Measurements from ENCODE around the gene MAD2L2.
A peak's percentile ranks its signal among the peaks of the same experiment; 100 is the strongest.

Gene MAD2L2

DNA sequence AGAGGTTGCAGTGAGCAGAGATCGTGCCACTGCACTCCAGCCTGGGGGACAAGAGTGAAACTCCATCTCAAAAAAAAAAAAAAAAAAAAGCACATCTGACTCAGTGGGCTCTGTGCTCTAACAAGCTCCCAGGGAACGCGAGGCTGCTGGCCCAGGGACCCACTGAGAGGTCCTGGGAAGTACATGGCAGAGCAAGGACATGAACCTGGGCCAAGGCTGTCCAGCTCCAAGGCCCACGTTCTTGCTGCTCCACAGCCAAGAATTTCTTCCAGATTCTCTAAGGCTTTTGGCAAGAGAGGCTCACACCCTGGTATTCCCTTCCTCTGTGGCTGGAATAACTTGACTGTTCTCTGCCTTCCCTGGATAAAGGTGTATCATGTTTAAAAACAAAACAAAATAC is 39.6 kb upstream of the MAD2L2 start:
- H3K27ac ChIP-seq (ENCODE audit: low read depth, low read length, poor library complexity, severe bottlenecking) = no peak overlapping the region
- no peak overlapping the region for H3K4me2 ChIP-seq (ENCODE audit: low read length)
- H3K4me3 ChIP-seq (ENCODE audit: low read depth, low read length, poor library complexity, severe bottlenecking) = no peak overlapping the region
- H3K9me2 ChIP-seq (ENCODE audit: low read depth, low read length) = no peaks in the 10 kb centered on the region
- no peak overlapping the region for H2AFZ ChIP-seq (ENCODE audit: low read length)
- no peaks in the 10 kb centered on the region for H3F3A ChIP-seq (ENCODE audit: insufficient read depth, low read length)
- H4K20me1 ChIP-seq (ENCODE audit: insufficient read depth, low read length) = no peaks in the 10 kb centered on the region
- no peaks in the 10 kb centered on the region for H3K36me3 ChIP-seq (ENCODE audit: insufficient read depth, low read length)
- no peaks in the 10 kb centered on the region for H3K27me3 ChIP-seq (ENCODE audit: insufficient read depth, low read length)
- no peaks in the 10 kb centered on the region for H3K9me3 ChIP-seq (ENCODE audit: low read length)
- TF ChIP-seq EZH2 (IDR thresholded peaks at IDR 0.05; ENCODE audit: borderline replicate concordance, low read length) = no peak
- TF ChIP-seq, protein P1, sequence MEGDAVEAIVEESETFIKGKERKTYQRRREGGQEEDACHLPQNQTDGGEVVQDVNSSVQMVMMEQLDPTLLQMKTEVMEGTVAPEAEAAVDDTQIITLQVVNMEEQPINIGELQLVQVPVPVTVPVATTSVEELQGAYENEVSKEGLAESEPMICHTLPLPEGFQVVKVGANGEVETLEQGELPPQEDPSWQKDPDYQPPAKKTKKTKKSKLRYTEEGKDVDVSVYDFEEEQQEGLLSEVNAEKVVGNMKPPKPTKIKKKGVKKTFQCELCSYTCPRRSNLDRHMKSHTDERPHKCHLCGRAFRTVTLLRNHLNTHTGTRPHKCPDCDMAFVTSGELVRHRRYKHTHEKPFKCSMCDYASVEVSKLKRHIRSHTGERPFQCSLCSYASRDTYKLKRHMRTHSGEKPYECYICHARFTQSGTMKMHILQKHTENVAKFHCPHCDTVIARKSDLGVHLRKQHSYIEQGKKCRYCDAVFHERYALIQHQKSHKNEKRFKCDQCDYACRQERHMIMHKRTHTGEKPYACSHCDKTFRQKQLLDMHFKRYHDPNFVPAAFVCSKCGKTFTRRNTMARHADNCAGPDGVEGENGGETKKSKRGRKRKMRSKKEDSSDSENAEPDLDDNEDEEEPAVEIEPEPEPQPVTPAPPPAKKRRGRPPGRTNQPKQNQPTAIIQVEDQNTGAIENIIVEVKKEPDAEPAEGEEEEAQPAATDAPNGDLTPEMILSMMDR (IDR thresholded peaks at IDR 0.05; ENCODE audit: low read length) = no peak
- no peak overlapping the region for H3K9ac ChIP-seq (ENCODE audit: low read length)
- H3K4me1 ChIP-seq (ENCODE audit: insufficient read depth, low read length, severe bottlenecking) = peaks cover 12% of the 10 kb centered on the region
- H3K79me2 ChIP-seq (ENCODE audit: insufficient read depth, low read length) = no peaks in the 10 kb centered on the region

DNA sequence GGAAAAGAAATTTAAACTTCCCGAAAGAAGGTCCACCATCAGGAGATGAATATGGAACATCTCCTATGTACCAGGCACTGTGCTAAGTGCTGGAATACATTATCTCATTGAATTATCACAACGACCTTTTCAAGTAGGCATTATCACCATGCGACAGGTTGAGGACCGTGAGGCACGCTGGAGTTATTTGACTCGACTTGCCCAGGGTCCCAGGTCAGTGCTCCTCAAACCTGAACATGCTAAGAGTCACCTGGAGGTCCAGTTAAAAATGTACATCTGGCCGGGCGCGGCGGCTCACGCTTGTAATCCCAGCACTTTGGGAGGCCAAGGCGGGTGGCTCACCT is 39.1 kb upstream of the MAD2L2 start:
- Histone ChIP-seq H3K9ac (ENCODE audit: low read length) (no peak overlapping the region; the same call in 1 of the 2 replicates), H3K4me3 (ENCODE audit: low read depth, low read length, poor library complexity, severe bottlenecking) (peak overlapping the region; percentile 53), H3K4me2 (ENCODE audit: low read length) (peak overlapping the region; percentile 73)

DNA sequence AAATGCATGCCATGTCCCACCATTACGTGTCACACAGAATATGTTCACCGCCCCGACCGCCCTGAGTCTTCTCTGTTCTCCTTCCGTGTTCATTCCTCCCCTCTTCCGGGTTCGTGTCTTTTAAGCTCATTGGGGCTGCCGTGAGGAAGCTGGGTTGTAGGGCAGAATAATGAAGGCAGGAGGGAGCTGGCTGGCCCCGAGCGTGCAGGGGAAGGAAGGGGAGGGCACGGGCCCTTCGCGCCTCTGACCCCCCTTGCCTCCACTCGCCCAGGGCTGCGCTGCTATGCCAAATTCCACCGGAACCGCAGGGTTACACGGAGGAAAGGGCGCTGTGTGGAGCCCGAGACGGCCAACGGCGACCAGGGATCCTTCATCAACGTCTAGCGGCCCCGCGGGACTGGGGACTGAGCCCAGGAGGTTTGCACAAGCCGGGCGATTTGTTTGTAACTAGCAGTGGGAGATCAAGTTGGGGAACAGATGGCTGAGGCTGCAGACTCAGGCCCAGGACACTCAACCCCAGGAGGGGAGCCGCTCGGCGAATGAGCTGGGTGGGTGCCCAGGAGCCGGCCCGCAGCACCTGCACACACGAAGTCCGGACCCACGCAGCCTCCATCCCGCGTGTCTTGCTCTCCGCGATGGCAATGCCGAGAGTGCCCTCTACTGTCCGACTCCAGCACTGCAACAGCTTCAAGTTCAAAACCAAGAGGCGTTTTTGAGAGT is 38.5 kb upstream of the MAD2L2 start:
- Histone ChIP-seq H3K4me3 (ENCODE audit: low read depth, low read length, poor library complexity, severe bottlenecking) (peak overlapping the region; percentile 53), H3K4me1 (ENCODE audit: insufficient read depth, low read length, severe bottlenecking) (peaks cover 12% of the 10 kb centered on the region), H3K27me3 (ENCODE audit: insufficient read depth, low read length) (no peaks in the 10 kb centered on the region), H3F3A (ENCODE audit: insufficient read depth, low read length) (no peaks in the 10 kb centered on the region), H3K9ac (ENCODE audit: low read length) (peak overlapping the region; percentile 66), H2AFZ (ENCODE audit: low read length) (peak overlapping the region; percentile 20; the same call in 1 of the 2 replicates), H3K9me3 (ENCODE audit: low read length) (no peaks in the 10 kb centered on the region), H3K79me2 (ENCODE audit: insufficient read depth, low read length) (no peaks in the 10 kb centered on the region), H3K36me3 (ENCODE audit: insufficient read depth, low read length) (no peaks in the 10 kb centered on the region), H3K27ac (ENCODE audit: low read depth, low read length, poor library complexity, severe bottlenecking) (peak overlapping the region; percentile 65), H3K4me2 (ENCODE audit: low read length) (peak overlapping the region; percentile 73), H3K9me2 (ENCODE audit: low read depth, low read length) (no peaks in the 10 kb centered on the region), H4K20me1 (ENCODE audit: insufficient read depth, low read length) (no peaks in the 10 kb centered on the region)
- TF ChIP-seq, protein P1 (IDR thresholded peaks at IDR 0.05; ENCODE audit: low read length) = peak; percentile 99
- no peak for TF ChIP-seq EZH2 (IDR thresholded peaks at IDR 0.05; ENCODE audit: borderline replicate concordance, low read length)

More for the DNA sequence above, 39.1 kb upstream of the MAD2L2 start:
- no peaks in the 10 kb centered on the region for H3K36me3 ChIP-seq (ENCODE audit: insufficient read depth, low read length)
- TF ChIP-seq EZH2 (IDR thresholded peaks at IDR 0.05; ENCODE audit: borderline replicate concordance, low read length) = no peak
- TF ChIP-seq, protein P1 (IDR thresholded peaks at IDR 0.05; ENCODE audit: low read length) = no peak
- H3K27me3 ChIP-seq (ENCODE audit: insufficient read depth, low read length) = no peaks in the 10 kb centered on the region
- no peaks in the 10 kb centered on the region for H4K20me1 ChIP-seq (ENCODE audit: insufficient read depth, low read length)
- H2AFZ ChIP-seq (ENCODE audit: low read length) = no peak overlapping the region
- no peaks in the 10 kb centered on the region for H3K9me2 ChIP-seq (ENCODE audit: low read depth, low read length)
- no peaks in the 10 kb centered on the region for H3K79me2 ChIP-seq (ENCODE audit: insufficient read depth, low read length)
- H3K4me1 ChIP-seq (ENCODE audit: insufficient read depth, low read length, severe bottlenecking) = peaks cover 12% of the 10 kb centered on the region
- H3K27ac ChIP-seq (ENCODE audit: low read depth, low read length, poor library complexity, severe bottlenecking) = no peak overlapping the region
- H3K9me3 ChIP-seq (ENCODE audit: low read length) = no peaks in the 10 kb centered on the region
- H3F3A ChIP-seq (ENCODE audit: insufficient read depth, low read length) = no peaks in the 10 kb centered on the region

Measured in OCI-LY1 (cell line).